HFFc6 (cell line): ENCODE results near the gene THOC1. TPM values are rescaled to one million over a fixed set of nuclear protein-coding genes. Genes with fewer than 3 reads are reported as not detected.

Source experiments
- DNase-seq: peaks from one replicate; pipeline ENCODE4 v3.0.0-alpha.2; 2018
- H3K27ac Mint-ChIP-seq: 2 replicates; pipeline ENCODE4 v1.8.0; 2020; ENCODE audit warnings: mild to moderate bottlenecking, mixed read lengths
- H3K27me3 Mint-ChIP-seq: 2 replicates; pipeline ENCODE4 v1.8.0; 2021; ENCODE audit warnings: mild to moderate bottlenecking, moderate library complexity, mixed read lengths; ENCODE audit not compliant: insufficient read depth
- H3K36me3 Mint-ChIP-seq: 2 replicates; pipeline ENCODE4 v1.8.0; 2021; ENCODE audit warnings: low read depth, mixed read lengths
- H3K4me1 Mint-ChIP-seq: 2 replicates; pipeline ENCODE4 v1.8.0; 2020; ENCODE audit warnings: low read depth, mixed read lengths
- H3K4me3 Mint-ChIP-seq: 2 replicates; pipeline ENCODE4 v1.8.0; 2020; ENCODE audit warnings: mild to moderate bottlenecking, moderate library complexity, mixed read lengths
- H3K9me3 Mint-ChIP-seq: 2 replicates; pipeline ENCODE4 v1.8.0; 2020; ENCODE audit warnings: mild to moderate bottlenecking, mixed read lengths
- CTCF ChIP-seq: fragments of 200-600 bp; sonication (generic); IDR thresholded peaks from 2 replicates; pipeline ENCODE4 v1.5.0; 2021; ENCODE audit warnings: antibody characterized with exemption, mild to moderate bottlenecking
- total RNA-seq, 6 experiments: library from RNA; stranded (reverse); fragmentation: NEBNext Ultra II Directional; extraction: Animal tissue kit (Norgen Biotek cat#: 25700); gene quantifications; 2 replicates in 1 of 6; 3 replicates in 5 of 6; pipeline ENCODE4 v1.2.3, GENCODE V29; 2021

Gene THOC1
- total RNA-seq, 6 experiments from 2014 or later: 12.9 to 18.5 (median 16.4) TPM

DNA sequence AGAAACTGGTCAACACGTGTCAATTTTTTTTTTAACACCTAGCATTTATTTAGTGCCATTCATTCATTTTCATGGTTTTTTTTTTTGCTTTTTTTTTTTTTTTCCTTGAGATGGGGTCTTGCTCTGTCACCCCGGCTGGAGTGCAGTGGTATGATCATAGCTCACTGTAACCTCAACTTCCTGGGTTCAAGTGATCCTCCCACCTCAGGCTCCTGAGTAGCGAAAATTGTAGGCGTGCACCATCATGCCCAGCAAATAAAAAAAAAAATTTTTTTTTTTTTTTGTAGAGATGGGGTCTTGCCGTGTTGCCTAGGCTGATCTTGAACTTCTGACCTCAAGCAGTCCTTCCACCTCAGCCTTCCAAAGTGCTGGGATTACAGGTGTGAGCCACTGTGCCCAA is 88.3 kb downstream of the THOC1 start:
- no peak overlapping the region for H3K27ac Mint-ChIP-seq
- H3K9me3 Mint-ChIP-seq: no peaks in the 10 kb centered on the region
- no peaks in the 10 kb centered on the region; the same call in 1 of the 2 replicates for H3K27me3 Mint-ChIP-seq
- H3K4me1 Mint-ChIP-seq: peaks cover 10% of the 10 kb centered on the region
- DNase-seq: no peak
- peaks cover 11% of the 10 kb centered on the region; the same call in 1 of the 2 replicates for H3K36me3 Mint-ChIP-seq
- H3K4me3 Mint-ChIP-seq: no peak overlapping the region
- no peak for TF ChIP-seq CTCF

GRCh38 chr18:172361-172760 is 95.5 kb downstream of the THOC1 start:
- no peak for TF ChIP-seq CTCF
- Mint-ChIP-seq H3K27ac (no peak overlapping the region), H3K4me1 (no peaks in the 10 kb centered on the region), H3K9me3 (no peaks in the 10 kb centered on the region), H3K36me3 (peaks cover 37% of the 10 kb centered on the region), H3K27me3 (peaks cover 2% of the 10 kb centered on the region), H3K4me3 (no peak overlapping the region)
- no peak for DNase-seq

Other genes with a start within 250 kb of the THOC1 start
- not detected for gene TUBB8B, start 218.4 kb downstream of the THOC1 start, total RNA-seq
- gene USP14, start 109.5 kb downstream of the THOC1 start, total RNA-seq: 100 to 1,000 TPM in 3 of 6 experiments, 10 to 100 TPM in 3; 92.0 to 114 (median 101) TPM
- gene COLEC12, start 232.7 kb upstream of the THOC1 start, total RNA-seq: under 1 TPM in 5 of 6 experiments, not detected in 1; 0.05 to 0.21 (median 0.15) TPM